GM08714 (cell line): ENCODE measurements around the gene MRPL20.
"Not testable (repeated sequence)": the region's sequence is repeated elsewhere in the genome, so short reads cannot be mapped to it uniquely, and the experiment has no call there.

Experiments
- H3K4me3 ChIP-seq: fragments of 200-500 bp; sonication (Bioruptor generic); 2 replicates; pipeline ENCODE4 v1.5.1; 2014; ENCODE audit warnings: mild to moderate bottlenecking, low read length, inconsistent platforms
- ZNF274 ChIP-seq: IDR thresholded peaks from 2 replicates; pipeline ENCODE4 v1.6.1; 2012; ENCODE audit warnings: mild to moderate bottlenecking, low read depth, low read length

The MRPL20 gene

GRCh38 chr1:1425753-1426495 lies 18.8 kb upstream of the MRPL20 start:
- no peak for TF ChIP-seq ZNF274
- H3K4me3 ChIP-seq, result no peak overlapping the region

GRCh38 chr1:1425426-1425752 lies 18.3 kb upstream of the MRPL20 start:
- no peak overlapping the region for H3K4me3 ChIP-seq
- TF ChIP-seq ZNF274, result no peak

DNA sequence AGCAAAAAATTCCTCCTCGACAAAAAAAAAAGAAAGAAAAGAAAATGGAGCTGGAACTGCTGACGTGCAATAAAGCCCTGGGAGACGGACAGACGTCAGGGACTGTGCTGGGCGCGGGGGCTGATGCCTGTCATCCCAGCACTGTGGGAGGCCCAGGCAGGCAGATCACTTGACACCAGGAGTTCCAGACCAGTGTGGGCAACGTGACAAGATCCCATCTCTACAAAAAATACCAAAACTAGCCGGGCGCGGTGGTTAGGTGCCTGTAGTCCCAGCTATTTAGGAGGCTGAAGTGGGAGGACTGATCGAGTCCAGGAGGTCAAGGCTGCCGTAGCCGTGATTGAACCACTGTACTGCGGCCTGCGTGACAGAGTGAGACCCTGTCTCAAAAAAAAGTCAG lies 17.6 kb upstream of the MRPL20 start:
- TF ChIP-seq ZNF274, result no peak
- no peak overlapping the region for H3K4me3 ChIP-seq

- TF ChIP-seq ZNF274, result no peak
- H3K4me3 ChIP-seq, result no peak overlapping the region
These were observed 16.1 kb upstream of the MRPL20 start for GRCh38 chr1:1423245-1423597.

DNA sequence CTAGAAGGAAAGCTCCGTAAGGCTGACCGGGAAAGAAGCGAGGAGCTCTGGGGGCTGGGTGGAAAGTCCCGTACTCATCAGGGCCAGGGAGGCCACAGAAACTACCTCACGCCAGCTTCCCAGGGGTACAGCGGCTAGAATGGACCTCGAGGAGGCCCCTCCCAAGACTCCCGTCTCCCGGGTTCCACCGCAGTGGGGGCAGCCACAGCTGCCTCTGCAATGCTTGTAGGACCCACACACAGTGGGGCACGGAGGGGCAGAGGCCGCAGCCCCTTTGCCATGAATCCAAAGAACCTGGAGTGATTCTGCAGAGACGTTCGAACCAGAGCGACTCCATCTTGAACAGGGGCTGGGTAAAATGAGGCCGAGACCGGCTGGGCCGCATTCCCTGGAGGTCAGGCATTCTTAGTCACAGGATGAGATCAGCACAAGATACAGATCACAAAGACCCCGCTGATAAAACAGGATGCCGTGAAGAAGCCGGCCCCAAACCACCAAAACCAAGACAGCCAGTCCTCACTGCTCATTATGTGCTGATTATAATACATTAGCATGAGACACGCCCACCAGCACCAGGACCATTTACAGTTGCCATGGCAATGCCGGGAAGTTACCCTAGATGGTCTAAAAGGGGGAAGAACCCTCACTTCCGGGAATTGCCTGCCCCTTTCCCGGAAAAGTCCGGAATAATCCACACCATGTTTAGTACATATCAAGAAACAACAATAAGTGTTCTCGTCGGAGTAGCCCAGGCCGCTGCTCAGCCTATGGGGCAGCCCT lies 15.6 kb upstream of the MRPL20 start:
- no peak for TF ChIP-seq ZNF274
- H3K4me3 ChIP-seq, result no peak overlapping the region

GRCh38 chr1:1421907-1422464 lies 14.9 kb upstream of the MRPL20 start:
- TF ChIP-seq ZNF274, result no peak

DNA sequence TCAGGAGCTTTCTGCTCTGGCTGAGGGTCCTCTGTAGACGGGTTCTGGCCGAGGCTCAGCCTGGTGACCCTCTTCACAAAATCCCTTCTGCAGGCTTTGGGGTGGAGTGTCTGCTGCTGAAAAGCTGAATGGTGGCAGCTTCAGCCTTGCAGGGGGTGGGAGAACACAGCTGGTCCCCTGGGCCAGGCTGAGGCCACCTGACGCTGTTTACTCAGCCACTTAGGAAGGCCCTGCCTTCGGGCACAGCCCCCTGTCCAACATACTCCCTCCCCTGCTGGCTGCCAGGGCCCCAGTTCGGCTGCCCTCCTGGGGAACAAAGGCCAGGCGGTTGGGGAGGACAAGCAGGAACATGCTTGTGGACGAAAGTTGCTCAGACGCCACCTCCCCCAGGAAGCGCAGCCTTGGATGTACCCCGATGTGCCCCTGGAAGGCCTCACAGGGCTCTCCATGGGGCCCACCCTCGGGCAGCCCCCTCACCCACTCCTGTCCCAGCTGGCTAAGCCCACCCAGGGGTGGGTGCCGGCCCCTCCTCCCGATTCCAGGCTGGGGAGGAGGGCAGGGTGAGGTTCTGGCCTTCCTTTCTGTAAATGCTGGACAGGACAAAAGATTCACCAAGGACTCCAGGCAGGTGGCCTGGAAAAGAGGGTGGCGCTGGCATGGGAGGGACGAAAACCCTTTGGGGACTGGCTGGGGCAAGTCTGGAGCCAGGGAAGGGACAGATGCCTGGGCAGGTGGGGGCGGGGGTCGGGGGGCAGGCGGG lies 14.2 kb upstream of the MRPL20 start, which contains the start of gene ANKRD65:
ANKRD65 (minus strand) TSS at position 130 of the 760 bp plus-strand sequence. CDS start 271 bp downstream, outside the sequence.
- no peak within 1 kb of the TSS for H3K4me3 ChIP-seq
- TF ChIP-seq ZNF274, result no peak

More at GRCh38 chr1:1421907-1422464, 14.9 kb upstream of the MRPL20 start:
- H3K4me3 ChIP-seq, result no peak overlapping the region

GRCh38 chr1:1420654-1421141 lies 13.6 kb upstream of the MRPL20 start:
- H3K4me3 ChIP-seq, result no peak overlapping the region
- TF ChIP-seq ZNF274, result no peak

DNA sequence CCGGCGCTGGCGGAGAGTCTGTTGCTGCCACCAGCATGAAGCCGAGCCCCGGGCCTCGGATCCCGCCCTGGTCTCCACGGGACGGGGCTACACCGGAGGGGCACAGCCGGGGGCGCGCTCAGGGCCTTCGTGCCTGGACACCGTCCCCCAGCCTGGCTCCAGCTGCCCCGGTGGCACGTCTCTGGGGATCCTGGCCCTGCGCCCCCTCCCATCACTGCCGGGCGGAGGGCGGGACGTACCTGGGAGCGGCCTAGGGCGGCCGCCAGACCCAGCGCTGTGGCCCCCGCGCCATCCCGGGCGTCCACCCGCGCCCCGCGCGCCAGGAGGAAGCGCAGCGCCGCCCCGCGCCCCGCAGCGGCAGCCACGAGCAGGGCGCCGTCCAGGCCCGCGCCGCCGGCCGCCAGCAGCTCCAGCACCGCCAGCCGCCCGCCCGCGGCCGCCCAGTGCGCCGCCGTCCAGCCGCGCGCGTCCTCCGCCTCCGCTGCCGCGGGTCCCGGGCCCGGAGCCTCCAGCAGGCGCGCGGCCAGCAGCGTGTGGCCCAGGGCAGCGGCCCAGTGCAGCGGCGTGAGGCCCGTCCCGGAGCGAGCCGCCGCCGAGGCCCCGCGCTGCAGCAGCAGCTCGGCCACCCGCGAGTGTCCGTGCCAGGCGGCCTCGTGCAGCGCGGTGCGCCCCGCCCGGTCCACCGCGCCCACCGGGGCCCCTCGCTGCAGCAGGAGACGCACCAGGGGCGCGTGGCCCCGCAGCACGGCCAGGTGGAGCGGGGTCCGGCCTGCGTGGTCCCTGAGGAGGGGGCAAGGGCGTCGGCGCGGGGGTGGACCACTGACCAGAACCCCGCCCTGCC lies 12.9 kb upstream of the MRPL20 start:
- H3K4me3 ChIP-seq, result no peak overlapping the region
- TF ChIP-seq ZNF274, result no peak

GRCh38 chr1:1419363-1419812 lies 12.3 kb upstream of the MRPL20 start:
- no peak overlapping the region for H3K4me3 ChIP-seq
- TF ChIP-seq ZNF274, result no peak

DNA sequence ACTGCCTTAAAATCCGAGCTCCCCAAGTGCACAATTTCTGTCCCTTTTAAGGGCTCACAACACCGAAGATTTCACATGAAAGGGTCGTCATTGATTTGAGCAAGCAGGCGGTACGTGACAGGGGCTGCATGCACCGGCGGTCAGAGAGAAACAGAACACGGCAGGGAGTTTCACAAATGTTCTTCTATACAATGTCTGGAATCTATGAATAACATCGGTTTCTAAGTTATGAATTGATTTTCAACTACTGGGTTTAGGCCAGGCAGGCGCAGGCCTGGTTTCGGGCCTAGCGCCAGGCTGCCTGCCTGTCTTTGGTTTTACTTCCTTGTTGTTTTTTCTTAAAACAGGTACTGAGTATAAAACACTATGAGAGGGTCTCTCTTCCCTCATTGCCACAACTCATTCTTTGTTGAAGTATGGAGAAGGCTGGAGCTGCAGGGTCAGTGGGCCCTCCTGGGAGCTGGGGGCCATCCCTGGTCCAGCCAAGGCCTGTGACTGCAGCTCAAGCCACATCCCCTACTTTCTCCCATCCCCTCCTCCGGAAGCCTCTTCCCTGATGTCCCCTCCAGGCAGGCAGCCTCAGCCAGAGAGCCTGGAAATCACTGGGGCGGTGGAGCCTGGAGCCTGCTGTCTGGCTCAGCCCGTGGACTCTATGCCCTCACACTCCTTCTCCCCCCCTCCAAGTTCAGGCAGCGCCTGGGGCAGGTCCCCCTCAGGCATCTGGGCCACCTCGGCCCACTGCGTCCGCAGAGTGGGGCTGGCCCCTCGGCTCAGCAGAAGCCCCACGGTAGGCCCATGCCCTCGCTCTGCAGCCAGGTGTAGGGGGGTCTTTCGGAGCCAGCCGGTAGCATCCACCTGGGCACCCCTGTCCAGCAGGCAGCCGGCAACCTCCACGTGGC lies 11.6 kb upstream of the MRPL20 start:
- H3K4me3 ChIP-seq, result no peak overlapping the region

GRCh38 chr1:1417825-1418463 lies 10.9 kb upstream of the MRPL20 start:
- H3K4me3 ChIP-seq, result not testable (repeated sequence)

More for the DNA sequence above, 11.6 kb upstream of the MRPL20 start:
- TF ChIP-seq ZNF274, result no peak

GRCh38 chr1:1417396-1417795 lies 10.3 kb upstream of the MRPL20 start:
- not testable (repeated sequence) for H3K4me3 ChIP-seq
